OCI-LY7 (cell line): ENCODE results near the gene GEMIN2. TPM values are rescaled to one million over a fixed set of nuclear protein-coding genes. Genes with fewer than 3 reads are reported as not detected.
"Not testable (repeated sequence)": the region's sequence is repeated elsewhere in the genome, so short reads cannot be mapped to it uniquely, and the experiment has no call there.

Experiments used
- BruUV-seq: library from RNA; stranded (reverse); fragments of 400-500 nt; replicated peaks from 2 replicates; lab custom pipeline; 2021; lab: Mats Ljungman, UMichigan
- CTCF ChIA-PET: fragments of 300-600 bp; sonication (Branson Sonifier 250); formaldehyde crosslinking; loops from one replicate; lab custom pipeline; 2022; ENCODE audit warnings: antibody characterized with exemption; ENCODE audit not compliant: unreplicated experiment; lab: Charles Lee
- POLR2A ChIA-PET: fragments of 300-600 bp; sonication (Branson Sonifier 250); formaldehyde crosslinking; loops from one replicate; lab custom pipeline; 2022; ENCODE audit warnings: antibody characterized with exemption; lab: Charles Lee
- DNase-seq: peaks from one replicate; pipeline ENCODE4 v3.0.0-alpha.2; 2015; ENCODE audit warnings: low spot score
- H2AFZ ChIP-seq: fragments of 200-600 bp; sonication (generic), shearing (Covaris generic); 2 replicates; pipeline ENCODE4 v1.6.1; 2014; ENCODE audit warnings: mild to moderate bottlenecking, antibody characterized with exemption, low read length, moderate library complexity
- H3K27ac ChIP-seq: fragments of 200-600 bp; sonication (generic); 2 replicates; pipeline ENCODE4 v1.5.1; 2014; ENCODE audit warnings: mixed run types, low read depth, mild to moderate bottlenecking, moderate library complexity, low read length, inconsistent platforms; ENCODE audit not compliant: poor library complexity, severe bottlenecking
- H3K36me3 ChIP-seq: fragments of 200-600 bp; sonication (generic); 2 replicates; pipeline ENCODE4 v1.6.1; 2014; ENCODE audit warnings: mild to moderate bottlenecking, antibody characterized with exemption, low read length, moderate library complexity, mixed read lengths; ENCODE audit not compliant: insufficient read depth
- H3K4me1 ChIP-seq: fragments of 200-600 bp; sonication (generic); 2 replicates; pipeline ENCODE4 v1.5.1; 2014; ENCODE audit warnings: mild to moderate bottlenecking, low read length; ENCODE audit not compliant: insufficient read depth, poor library complexity, severe bottlenecking
- H3K4me2 ChIP-seq: fragments of 200-600 bp; sonication (generic); 2 replicates; pipeline ENCODE4 v1.6.1; 2014; ENCODE audit warnings: mild to moderate bottlenecking, low read length
- H3K4me3 ChIP-seq: fragments of 200-600 bp; sonication (generic); 2 replicates; pipeline ENCODE4 v1.5.1; 2014; ENCODE audit warnings: mild to moderate bottlenecking, low read depth, low read length; ENCODE audit not compliant: poor library complexity, severe bottlenecking
- H3K79me2 ChIP-seq: fragments of 200-600 bp; sonication (generic); 2 replicates; pipeline ENCODE4 v1.6.1; 2016; ENCODE audit warnings: low read depth, mild to moderate bottlenecking, low read length, moderate library complexity, mixed read lengths; ENCODE audit not compliant: insufficient read depth
- H3K9me2 ChIP-seq: fragments of 200-600 bp; sonication (generic); 2 replicates; pipeline ENCODE4 v1.6.1; 2016; ENCODE audit warnings: mild to moderate bottlenecking, low read length, mixed read lengths; ENCODE audit not compliant: insufficient read depth
- H3K9me3 ChIP-seq: fragments of 200-600 bp; sonication (generic); 2 replicates; pipeline ENCODE4 v1.6.1; 2014; ENCODE audit warnings: mild to moderate bottlenecking, mixed run types, low read length, mixed read lengths
- H4K20me1 ChIP-seq: fragments of 200-600 bp; sonication (generic); 2 replicates; pipeline ENCODE4 v1.6.1; 2014; ENCODE audit warnings: mild to moderate bottlenecking, antibody characterized with exemption, low read length, moderate library complexity, mixed read lengths; ENCODE audit not compliant: insufficient read depth
- CTCF ChIP-seq: fragments of 200-600 bp; sonication (generic); conservative IDR thresholded peaks from 2 replicates; pipeline ENCODE4 v1.5.1; 2014; ENCODE audit warnings: mild to moderate bottlenecking, antibody characterized with exemption, low read length, moderate library complexity, mixed read lengths
- EZH2phosphoT487 ChIP-seq: fragments of 200-600 bp; sonication (generic); IDR thresholded peaks from 2 replicates; pipeline ENCODE4 v1.6.1; 2018; ENCODE audit warnings: low read depth, borderline replicate concordance, mild to moderate bottlenecking, mixed run types, antibody characterized with exemption, low read length, moderate library complexity, mixed read lengths
- intact Hi-C: fragments of 100-400 bp; cut with micrococcal nuclease; formaldehyde crosslinking; loops from one replicate; pipeline ENCODE4 v1.10.0; 2022; ENCODE audit not compliant: unreplicated experiment
- total RNA-seq, 2 experiments: library from RNA; depleted of rRNA in 1 of 2; stranded (reverse); fragments of >200 nt in 1 of 2; shearing (Covaris generic) in 1 of 2; gene quantifications; 2 replicates each; pipeline ENCODE4 v1.2.3, GENCODE V29; 2014 to 2022

The GEMIN2 gene
- total RNA-seq, 2 experiments from 2014 or later, result 46.2 to 53.4 TPM

GRCh38 chr14:39122330-39123138 lies 8.4 kb downstream of the GEMIN2 start:
- no peak for DNase-seq
- POLR2A ChIA-PET, result interaction anchor here (0.6 kb wide), 1 partner anchor 12 kb away, joined by 3 read pairs; no protein-coding TSS in a partner anchor
- TF ChIP-seq EZH2phosphoT487, result no peak
- TF ChIP-seq CTCF, result no peak
- no peaks in the 10 kb centered on the region for H3K4me1 ChIP-seq
- H3K4me3 ChIP-seq, result no peak overlapping the region
- no peaks in the 10 kb centered on the region for H3K9me3 ChIP-seq
- no peak overlapping the region for H2AFZ ChIP-seq
- intact Hi-C loops, result loop anchor here (5.0 kb wide), 1 partner anchor 35 kb away; no protein-coding TSS in a partner anchor
- BruUV-seq, result no TSS peak
- no peak overlapping the region for H3K4me2 ChIP-seq
- no peaks in the 10 kb centered on the region for H3K9me2 ChIP-seq
- H3K27ac ChIP-seq, result no peak overlapping the region
- no peaks in the 10 kb centered on the region for H4K20me1 ChIP-seq
- H3K36me3 ChIP-seq, result peaks cover 87% of the 10 kb centered on the region
- CTCF ChIA-PET, result no interaction called here
- no peaks in the 10 kb centered on the region; the same call in 1 of the 2 replicates for H3K79me2 ChIP-seq

GRCh38 chr14:39137835-39138234 lies 23.7 kb downstream of the GEMIN2 start:
- H4K20me1 ChIP-seq, H3K9me2 ChIP-seq, H3K27ac ChIP-seq, CTCF ChIA-PET, BruUV-seq, H3K4me1 ChIP-seq, H3K79me2 ChIP-seq, H3K9me3 ChIP-seq, intact Hi-C loops, H3K4me3 ChIP-seq, DNase-seq, H3K4me2 ChIP-seq, H2AFZ ChIP-seq: not testable (repeated sequence)
- POLR2A ChIA-PET, result interaction anchor here (0.6 to 1.3 kb wide), 4 partner anchors 14 to 20 kb away, joined by 4 to 7 read pairs (median 4); no protein-coding TSS in a partner anchor
- peaks cover 85% of the 10 kb centered on the region for H3K36me3 ChIP-seq

- H3K9me3 ChIP-seq, result 0 out of 2 replicates have a peak, but pooled peaks cover 6% of the 10 kb centered on the region
- ChIA-PET POLR2A (interaction anchor here (0.6 to 1.2 kb wide), 2 partner anchors 15 to 19 kb away, joined by 5 to 7 read pairs; no protein-coding TSS in a partner anchor), CTCF (no interaction called here)
- H3K9me2 ChIP-seq, result no peaks in the 10 kb centered on the region
- no TSS peak for BruUV-seq
- intact Hi-C loops, result no loop called here
- H3K4me2 ChIP-seq, result no peak overlapping the region
- no peaks in the 10 kb centered on the region for H4K20me1 ChIP-seq
- H3K4me1 ChIP-seq, result no peaks in the 10 kb centered on the region
- H3K36me3 ChIP-seq, result peaks cover 86% of the 10 kb centered on the region
- TF ChIP-seq EZH2phosphoT487, result no peak
- TF ChIP-seq CTCF, result no peak
- H2AFZ ChIP-seq, result no peak overlapping the region
- H3K27ac ChIP-seq, result no peak overlapping the region
- DNase-seq, result no peak
- no peaks in the 10 kb centered on the region for H3K79me2 ChIP-seq
- H3K4me3 ChIP-seq, result no peak overlapping the region
These were observed 24.3 kb downstream of the GEMIN2 start for GRCh38 chr14:39138440-39138839.
